Measurements from ENCODE around the gene TEPSIN.

DNA sequence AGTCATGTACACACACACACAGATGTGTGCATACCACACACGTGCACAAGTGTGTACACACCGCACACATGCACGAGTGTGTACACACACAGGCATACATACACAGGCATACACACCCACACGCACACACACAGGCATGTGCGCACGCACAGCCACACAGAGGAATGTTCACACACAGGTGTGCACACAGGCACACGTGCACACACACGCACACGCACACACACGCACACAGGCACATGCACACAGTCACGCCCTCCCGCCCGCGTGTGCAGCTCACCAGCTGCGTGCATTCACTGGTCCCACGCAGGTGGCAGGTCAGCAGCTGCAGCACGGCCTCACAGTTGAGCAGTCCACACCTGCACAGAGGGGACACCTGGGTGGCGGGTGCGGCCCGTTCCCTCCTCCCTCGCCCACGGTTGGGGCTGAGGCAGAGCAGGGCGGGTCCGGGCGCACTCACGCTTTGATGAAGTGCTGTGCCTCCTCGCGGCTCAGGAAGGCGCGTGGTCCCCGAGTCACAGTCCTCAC is 7.7 kb downstream of the TEPSIN start:
- TF ChIP-seq, protein P1, sequence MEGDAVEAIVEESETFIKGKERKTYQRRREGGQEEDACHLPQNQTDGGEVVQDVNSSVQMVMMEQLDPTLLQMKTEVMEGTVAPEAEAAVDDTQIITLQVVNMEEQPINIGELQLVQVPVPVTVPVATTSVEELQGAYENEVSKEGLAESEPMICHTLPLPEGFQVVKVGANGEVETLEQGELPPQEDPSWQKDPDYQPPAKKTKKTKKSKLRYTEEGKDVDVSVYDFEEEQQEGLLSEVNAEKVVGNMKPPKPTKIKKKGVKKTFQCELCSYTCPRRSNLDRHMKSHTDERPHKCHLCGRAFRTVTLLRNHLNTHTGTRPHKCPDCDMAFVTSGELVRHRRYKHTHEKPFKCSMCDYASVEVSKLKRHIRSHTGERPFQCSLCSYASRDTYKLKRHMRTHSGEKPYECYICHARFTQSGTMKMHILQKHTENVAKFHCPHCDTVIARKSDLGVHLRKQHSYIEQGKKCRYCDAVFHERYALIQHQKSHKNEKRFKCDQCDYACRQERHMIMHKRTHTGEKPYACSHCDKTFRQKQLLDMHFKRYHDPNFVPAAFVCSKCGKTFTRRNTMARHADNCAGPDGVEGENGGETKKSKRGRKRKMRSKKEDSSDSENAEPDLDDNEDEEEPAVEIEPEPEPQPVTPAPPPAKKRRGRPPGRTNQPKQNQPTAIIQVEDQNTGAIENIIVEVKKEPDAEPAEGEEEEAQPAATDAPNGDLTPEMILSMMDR (conservative IDR thresholded peaks at IDR 0.05 in 1 of 2, IDR thresholded peaks at IDR 0.05 in 1 of 2; ENCODE audit: low read depth in 1 of 2, low read length in 2 of 2) = no peak
- TF ChIP-seq EZH2 (IDR thresholded peaks at IDR 0.05; ENCODE audit: low read length, missing control alignments) = no peak

Measured in fibroblast of lung (primary cell).